ENCODE measurements around the gene EHMT1. TPM values are rescaled to one million over a fixed set of nuclear protein-coding genes. Genes with fewer than 3 reads are reported as not detected.

EHMT1 gene
- 52.3 TPM for total RNA-seq

GRCh38 chr9:137618105-137619067 lies at the start of gene EHMT1:
TSS of gene EHMT1 (plus strand) at chr9:137619005. CDS start at chr9:137619029, 24 bp downstream.
- DNase-seq, result peak; percentile 72

GRCh38 chr9:137569609-137570203 lies 49.1 kb upstream of the EHMT1 start:
- DNase-seq, result no peak

- DNase-seq, result no peak
Observed at GRCh38 chr9:137570566-137570965, 48.2 kb upstream of the EHMT1 start.

GRCh38 chr9:137574192-137574591 lies 44.6 kb upstream of the EHMT1 start:
- no peak for DNase-seq

GRCh38 chr9:137575364-137575715 lies 43.5 kb upstream of the EHMT1 start:
- no peak for DNase-seq

GRCh38 chr9:137575716-137576411 lies 42.9 kb upstream of the EHMT1 start:
- DNase-seq, result no peak

GRCh38 chr9:137578518-137579258 lies 40.1 kb upstream of the EHMT1 start, which contains the start of gene DPH7:
TSS of gene DPH7 (minus strand) at chr9:137578925. CDS start at chr9:137578777, 148 bp downstream.
- DNase-seq, result peak; percentile 77

GRCh38 chr9:137579259-137579604 lies 39.6 kb upstream of the EHMT1 start:
- DNase-seq, result no peak

- no peak for DNase-seq
Observed at GRCh38 chr9:137580209-137580953, 38.4 kb upstream of the EHMT1 start.

GRCh38 chr9:137580954-137581322 lies 37.9 kb upstream of the EHMT1 start:
- DNase-seq, result no peak

GRCh38 chr9:137581361-137582285 lies 37.2 kb upstream of the EHMT1 start:
- no peak for DNase-seq

GRCh38 chr9:137582286-137582860 lies 36.4 kb upstream of the EHMT1 start:
- no peak for DNase-seq

GRCh38 chr9:137583347-137583746 lies 35.5 kb upstream of the EHMT1 start:
- no peak for DNase-seq

- no peak for DNase-seq
Observed at GRCh38 chr9:137583957-137584356, 34.8 kb upstream of the EHMT1 start.

- DNase-seq, result no peak
Observed at GRCh38 chr9:137586854-137587253, 32.0 kb upstream of the EHMT1 start.

GRCh38 chr9:137588311-137588710 lies 30.5 kb upstream of the EHMT1 start:
- no peak for DNase-seq

GRCh38 chr9:137588891-137589290 lies 29.9 kb upstream of the EHMT1 start:
- DNase-seq, result no peak

GRCh38 chr9:137589441-137590122 lies 29.2 kb upstream of the EHMT1 start:
- no peak for DNase-seq

- no peak for DNase-seq
Observed at GRCh38 chr9:137590123-137590468, 28.7 kb upstream of the EHMT1 start.
